HG03520 (cell line): ENCODE results near the gene ADISSP.

Experiments
- ATAC-seq: cut with Tn5 transposase; IDR thresholded peaks from one replicate; pipeline ENCODE4 v1.9.1; 2021; ENCODE audit warnings: mild to moderate bottlenecking, moderate library complexity; ENCODE audit not compliant: unreplicated experiment

Gene ADISSP

DNA sequence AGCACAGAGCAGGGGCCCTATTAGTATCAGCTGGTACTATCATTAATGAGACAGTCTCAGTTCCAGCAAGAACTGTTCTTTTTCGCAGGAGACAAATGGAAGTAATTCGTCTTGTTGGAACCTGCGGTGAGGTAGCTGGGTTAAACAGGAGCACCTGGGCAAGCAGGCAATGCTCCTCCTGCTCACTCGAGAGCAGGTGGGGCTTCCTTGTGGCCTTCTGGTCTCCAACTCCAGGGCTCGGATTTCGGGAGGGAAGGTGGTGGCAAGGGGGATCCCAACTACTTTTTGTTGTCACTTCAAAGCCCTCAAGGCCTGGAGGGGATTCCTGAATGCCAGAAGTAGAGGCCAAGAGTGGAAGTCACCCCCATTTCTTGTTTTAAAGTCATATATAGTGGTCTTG, 15.0 kb upstream of the ADISSP start:
- ATAC-seq, result no peak

DNA sequence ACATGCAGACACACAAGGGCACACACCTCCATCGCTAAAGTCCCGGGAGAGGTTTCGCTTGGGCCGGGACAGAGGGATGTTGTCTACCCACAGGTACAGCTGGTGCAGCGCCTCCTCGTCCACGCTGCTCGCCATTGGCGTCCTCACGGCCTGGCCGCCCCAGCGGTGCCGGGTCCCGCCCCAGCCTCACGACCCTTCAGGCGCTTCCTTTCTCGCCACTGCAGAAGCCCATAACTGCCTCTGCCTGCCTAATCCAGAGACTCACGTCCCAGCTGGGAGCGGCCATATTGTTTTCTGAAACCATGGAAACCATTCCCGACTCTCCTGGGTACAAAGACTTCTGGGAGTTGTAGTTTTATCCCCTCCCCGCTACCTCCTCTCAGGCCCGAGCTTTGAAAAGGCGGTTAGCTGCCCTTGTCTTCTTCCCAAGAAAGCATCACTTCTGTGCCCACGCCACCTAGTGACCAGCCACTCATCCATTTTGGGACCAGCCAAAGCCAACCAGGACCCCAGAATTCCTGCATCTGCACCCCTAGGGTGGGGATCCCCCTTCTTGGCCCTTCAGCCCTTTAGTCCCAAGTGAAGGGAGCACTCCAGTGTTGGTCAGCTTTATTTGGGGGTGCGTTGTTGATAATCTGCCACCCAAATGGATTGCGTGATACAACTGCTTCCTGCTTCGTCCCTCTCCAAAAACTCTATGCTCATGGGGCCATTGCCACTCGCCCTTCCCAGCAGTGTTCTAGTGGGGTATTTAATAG, 13.8 kb upstream of the ADISSP start, which contains the start of gene SPEF1:
SPEF1 (minus strand) TSS at position 296 of the 758 bp plus-strand sequence; CDS start at position 135, 161 bp downstream.
- peak; percentile 47 for ATAC-seq

DNA sequence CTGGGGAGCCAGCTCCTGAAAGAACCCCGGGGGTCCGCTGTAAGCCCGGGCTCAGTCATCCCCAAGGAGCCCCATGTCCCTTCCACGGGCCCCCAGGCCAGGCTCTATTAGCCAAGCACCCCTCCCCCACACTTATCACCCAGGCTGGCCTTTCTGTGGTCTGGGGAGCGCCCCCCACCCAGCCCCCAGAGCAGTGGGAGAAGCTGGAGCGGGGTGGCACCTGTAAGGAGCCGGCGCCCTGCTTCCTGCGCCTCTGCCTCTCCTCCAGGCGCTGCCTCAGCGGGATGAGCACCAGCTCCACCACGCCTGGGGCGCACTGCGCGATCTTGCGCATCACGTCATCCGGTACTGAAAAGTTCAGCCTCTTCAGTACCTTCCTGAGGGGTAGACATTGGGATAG, 11.4 kb upstream of the ADISSP start:
- ATAC-seq, result no peak

DNA sequence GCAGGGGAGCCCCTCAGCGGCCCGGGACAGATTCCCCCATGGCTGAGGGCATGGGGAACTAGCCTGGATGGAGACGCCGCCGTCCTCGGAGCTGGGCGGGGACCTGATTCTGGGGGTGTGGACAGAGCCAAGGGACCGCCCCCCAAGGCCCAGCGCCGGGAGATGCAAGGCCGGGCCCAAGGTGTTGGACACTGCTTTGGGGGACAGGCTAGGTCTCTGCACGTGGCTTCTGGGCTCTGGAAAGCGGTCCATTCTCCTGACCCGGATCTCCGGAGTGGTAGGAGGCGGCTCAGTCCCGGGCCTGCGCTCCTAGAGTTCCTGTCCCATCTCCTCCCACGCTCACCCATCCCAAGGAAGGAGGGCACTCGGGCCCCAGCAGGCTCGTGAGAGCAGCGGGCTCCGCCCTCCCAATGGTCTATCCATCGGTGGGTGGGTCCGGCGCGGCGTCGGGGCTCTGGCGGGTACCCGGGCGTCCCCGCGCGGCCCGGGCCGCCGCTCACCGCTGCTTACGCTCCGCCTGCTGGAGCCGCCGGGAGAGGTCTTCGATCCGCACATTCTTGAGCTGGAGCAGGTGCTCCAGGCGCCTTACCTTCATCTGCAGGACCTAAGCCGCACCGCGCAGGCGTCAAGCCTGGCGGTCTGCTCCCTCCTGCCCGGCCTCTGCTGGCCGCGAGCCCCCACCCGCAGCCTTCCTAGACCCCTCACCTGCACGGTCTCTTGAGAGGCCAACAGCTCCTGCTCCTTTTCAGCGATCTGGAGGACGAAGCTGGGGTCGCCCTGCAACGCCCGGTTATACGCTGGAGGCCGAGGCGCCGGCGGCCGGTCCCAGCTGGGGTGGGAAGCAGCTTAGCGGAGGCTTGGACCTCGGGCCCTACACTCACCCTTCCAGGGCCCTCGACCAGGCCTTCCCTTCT, 10.4 kb upstream of the ADISSP start:
- no peak for ATAC-seq

DNA sequence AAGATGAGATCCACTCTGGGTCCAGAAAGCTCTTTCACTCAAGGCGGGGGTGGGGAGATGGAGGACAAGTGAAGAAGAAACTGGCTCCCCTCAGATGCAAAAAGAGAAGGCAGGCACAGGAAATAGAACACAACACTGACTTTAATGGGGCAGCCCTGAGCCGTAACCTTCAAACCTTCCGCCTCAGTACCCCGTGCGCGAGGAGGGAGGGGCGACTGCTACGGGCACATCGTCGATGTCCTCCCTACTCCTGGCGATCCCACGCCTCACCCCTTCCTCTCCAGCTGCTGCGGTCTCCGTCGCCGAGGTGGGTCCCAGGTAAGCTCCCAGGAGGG, 9.8 kb upstream of the ADISSP start:
- ATAC-seq, result no peak

DNA sequence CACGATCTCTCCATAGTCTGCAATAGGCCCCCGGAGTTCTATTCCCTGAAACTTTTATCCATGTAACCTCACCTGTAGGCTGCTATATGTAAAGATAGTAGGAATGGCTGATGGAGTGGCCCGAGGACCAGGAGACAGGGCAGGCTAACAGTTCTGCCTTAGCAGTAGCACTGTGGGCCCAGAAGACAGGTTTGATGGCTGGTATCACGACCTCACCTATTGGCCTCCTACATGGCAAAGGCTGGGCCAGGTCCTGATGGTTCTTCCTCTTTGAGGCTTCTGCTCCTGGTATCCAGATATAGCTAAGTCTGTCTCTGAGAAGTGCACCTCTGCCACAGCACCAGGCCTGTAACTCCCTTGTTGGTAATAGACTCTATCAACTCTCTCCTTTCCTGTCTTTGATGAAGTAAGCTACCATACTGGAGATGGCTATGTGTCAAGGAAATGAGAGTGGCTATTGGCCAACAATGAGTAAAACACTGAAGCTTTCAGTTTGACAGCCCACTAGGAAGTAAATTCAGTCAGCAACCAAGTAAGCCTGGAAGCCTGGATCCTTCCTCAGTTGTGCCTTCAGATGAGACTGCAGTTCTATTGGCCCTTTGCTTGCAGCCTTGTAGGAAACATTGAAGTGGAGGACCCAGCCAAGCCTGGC, 8.0 kb upstream of the ADISSP start:
- no peak for ATAC-seq

DNA sequence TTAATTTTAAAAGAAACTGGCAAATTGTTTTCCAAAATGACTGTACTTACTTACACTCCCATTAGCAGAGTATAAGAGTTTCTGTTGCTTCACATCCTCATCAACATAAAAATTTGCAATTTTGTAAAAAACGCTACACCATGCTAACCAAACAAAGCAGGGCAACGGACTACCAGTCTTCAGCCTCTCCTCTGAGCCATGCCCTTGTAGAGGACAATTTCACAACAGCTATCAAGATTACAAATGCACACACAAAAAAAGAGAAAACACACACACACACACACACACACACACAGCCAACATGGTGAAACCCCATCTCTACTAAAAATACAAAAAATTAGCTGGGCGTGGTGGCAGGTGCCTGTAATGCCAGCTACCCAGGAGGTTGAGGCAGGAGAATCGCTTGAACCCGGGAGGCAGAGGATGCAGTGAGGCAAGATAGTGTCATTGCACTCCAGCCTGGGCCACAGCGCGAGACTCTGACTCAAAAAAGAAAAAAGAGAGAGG, 4.1 kb upstream of the ADISSP start:
- no peak for ATAC-seq

DNA sequence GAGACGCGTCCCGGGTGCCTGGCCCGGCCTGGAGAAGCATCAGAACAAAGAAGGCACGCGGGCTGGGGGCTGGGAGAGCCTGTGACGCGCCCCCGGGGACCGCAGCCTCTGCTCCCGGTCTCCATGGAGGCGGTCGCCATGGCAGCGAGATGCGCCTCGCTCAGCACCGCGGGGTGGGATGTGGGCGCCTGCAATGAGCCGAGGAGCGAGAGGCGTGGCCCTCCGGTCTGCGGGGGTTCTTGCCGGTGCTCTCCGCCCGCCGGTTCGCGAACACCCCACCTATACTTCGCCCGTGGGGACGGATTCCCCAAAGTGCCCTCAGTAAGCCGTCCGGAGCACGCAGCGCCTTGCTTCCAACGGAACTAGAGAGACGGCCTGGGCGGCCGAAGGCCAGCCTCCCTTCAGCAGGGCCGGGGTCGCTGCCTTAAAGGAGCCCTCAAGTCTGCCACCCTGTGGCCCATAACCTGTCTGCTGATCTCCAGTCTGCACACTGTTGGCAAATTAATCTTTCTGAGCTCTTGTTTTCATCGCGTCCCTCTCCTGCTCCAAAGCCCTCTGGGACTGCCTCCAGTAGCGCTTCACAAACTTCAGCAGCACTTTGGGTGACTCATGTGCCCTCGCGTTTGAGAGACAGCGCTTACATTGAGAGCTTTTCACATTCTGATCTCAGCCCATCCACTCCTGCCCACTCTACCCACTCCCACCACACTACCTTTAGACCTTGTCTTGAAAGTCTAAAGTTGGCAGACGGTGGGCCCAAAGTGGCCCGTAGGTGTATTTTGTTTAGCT, 983 bp upstream of the ADISSP start:
- peak; percentile 32 for ATAC-seq

DNA sequence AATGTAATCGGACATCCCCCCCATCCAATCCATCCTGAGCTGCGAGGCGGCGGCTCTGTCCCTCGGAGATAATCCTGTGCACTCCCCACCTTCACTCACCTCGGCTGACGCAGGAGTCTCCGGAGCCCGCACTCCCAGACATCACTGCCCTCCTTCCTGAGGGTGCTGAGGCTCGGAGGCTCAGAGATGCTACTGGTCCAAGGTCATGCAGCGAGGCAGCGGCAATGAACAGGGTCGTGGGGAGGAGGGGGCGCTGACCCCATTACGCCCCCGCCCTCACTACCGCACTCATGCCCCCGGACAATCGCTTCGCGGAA, 485 bp downstream of the ADISSP start:
- no peak for ATAC-seq

DNA sequence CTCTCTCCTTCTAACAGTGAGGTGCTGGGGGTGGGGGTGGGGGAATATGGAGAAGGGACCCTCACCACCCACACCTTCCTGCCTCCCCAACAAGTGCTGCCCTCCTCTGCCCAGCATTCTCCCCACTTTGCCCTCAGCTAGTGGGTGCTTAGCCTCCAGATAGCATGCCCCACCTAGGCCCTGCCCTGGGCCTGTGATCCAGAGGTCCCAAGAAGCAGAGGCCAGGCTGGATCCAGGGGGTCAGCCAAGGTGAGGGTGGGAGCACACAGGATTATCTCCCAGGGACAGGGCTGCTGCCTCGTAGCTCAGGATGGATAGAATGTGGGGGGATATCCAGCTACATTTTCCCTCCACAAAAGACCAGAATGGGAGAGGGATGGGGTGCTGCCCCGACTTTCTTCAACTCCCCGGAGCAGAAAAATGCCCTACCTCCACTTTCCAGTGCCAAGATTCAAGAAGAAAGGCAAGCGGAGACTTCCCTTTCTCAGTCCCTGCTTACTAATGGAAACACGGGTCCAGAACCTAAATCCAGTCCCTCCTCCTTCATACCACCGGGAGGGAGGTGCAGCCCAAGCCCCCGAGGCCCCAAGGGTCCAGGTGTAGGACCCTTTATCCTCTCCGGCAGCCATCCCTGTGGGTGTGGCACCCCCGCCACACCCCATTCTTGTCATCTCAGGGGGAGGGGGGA, 987 bp downstream of the ADISSP start:
- no peak for ATAC-seq

DNA sequence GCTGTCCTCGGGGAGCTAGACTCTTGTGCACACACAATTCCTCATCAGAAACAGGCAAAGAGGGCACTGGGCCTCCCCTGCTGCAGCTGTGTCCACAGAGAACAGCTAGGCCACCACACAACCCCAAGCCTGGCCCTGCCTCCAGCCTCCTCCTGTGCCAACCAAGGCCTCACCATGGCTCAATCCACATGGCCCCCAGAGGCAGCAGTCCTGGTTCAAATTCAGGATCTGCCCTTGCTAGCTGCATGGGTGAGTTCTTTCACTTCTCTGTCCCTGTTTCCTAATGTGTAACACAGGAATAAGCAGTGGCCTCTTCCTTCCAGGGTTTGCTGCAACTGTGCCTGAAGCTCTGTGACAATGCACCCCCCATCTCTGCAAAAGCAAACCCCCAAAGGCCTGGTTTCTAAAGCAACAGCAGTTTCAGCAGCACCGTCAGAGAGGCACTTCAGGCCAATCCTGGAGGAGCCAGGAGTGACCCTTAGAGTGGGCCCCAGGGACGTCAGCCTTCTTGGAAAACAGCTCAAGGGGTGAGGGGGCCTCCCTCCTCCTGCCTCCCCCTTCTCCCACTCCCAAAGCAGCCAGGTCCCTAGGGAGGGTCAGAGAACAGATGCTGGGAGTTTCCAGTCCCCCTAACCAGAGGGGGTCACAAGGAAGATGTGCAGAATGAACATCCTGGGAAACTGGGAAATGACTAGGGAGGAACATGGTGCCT, 2.2 kb downstream of the ADISSP start:
- no peak for ATAC-seq

DNA sequence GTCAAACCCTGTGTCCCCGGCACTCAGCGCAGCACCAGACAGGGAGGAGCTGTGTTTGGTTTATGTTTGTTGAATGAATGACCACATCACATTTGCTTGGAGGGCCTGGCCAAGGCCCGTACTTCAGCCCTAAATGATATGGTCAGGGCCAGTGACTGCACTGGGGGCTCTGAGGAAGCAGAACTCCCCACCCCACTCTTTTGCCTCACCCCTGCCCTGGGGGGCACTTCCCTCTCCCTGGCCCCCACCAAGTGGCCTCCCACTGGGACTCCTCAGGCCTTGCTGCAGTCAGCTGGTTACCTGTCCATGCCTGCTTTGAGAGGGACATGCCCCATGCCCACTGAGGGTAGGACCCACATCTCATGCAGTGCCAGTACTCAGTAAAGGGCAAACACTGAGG, 2.9 kb downstream of the ADISSP start:
- ATAC-seq, result no peak

DNA sequence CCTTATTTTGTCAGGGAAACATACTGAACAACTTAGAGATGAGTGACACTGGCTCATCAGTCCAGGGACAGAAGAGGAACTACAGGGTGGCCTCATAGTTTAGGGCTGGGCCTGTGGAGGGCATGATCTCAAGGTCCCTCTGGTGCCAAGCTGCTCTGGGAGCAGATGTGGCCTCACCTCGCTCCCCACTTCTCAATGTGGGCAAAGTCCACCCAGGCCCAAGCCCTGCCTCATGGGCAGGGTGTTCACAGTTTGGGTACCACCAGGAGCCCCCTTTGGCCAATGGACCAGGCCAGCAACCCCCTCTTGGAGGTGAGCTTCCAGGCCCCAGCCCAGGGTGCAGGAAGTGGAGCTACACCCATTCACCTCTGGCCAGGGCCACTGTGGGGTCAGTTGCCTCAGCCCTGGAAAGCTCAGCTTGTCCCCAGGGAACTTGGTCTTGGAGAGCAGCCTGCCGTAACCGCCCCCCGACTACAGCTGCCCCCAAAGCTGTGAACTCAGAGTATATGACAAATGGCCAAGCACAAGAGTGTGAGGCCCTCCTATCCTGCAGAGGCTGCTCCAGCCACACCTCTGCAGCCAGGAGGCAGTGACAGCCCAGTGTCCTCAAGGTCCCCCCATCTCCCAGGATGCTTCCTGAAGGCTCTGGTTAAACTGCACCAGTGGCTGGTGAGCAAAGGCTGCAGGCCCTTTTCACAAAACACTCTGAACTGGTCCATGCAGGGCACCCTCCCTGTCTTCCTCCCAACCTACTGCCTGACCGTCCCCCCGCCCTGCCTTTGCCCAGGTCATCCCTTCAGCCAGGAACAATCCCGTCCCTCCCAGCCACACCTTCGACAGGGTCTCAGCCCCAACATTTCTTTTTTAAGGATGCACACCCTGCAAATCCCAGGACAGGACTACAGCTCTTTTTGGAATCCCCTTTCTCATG, 3.6 kb downstream of the ADISSP start:
- no peak for ATAC-seq

DNA sequence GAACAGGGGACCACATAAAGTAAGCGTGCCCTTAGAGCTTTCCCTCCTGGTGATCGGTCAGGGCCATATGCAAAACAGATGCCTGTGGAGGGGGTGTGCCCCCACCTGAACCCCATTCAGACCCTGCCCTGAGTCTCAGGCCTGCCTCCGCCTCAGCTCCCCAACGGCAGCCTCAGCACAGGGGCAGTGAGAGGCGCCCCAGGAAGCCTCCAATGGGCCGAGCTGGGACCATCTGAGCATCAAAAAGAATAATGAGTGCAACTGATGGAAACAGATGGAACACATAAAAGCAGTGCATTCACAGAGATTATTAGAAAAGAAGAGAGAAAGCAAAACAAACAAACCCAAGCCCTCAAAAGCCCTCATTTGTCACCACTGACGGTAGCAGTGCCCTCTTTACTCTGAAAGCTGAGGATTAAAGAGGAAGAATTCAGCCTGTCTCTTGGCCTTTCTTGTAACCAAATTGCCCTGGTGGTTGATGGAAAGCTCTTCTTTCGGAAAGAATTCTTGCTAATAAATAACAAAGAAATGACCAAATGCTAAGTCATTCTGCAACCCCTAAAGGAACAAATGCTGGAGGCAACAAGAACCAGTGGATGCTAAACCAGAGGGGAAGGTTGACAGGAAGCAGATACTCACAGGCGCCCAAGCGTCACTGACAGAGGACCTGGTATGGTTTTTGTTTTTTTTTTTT, 6.8 kb downstream of the ADISSP start:
- ATAC-seq, result no peak

DNA sequence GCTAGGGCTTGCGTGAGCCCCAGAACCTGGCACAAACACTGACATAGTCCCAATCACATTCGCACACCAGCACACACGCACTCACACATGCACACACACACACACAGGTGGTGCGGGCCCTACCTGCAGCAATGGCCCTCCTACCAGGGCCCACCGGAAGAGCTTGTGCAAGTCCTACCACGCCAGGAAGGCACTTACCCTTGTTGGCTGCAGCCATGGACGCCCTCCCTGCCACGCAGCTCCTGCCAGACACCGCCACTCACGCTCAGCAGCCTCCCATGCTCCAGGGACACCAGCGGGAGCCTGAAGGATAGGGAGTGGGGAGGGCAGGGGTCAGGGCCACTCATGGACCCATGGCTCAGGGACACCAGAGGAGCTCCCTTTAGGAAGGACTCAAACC, 7.7 kb downstream of the ADISSP start:
- ATAC-seq, result no peak

DNA sequence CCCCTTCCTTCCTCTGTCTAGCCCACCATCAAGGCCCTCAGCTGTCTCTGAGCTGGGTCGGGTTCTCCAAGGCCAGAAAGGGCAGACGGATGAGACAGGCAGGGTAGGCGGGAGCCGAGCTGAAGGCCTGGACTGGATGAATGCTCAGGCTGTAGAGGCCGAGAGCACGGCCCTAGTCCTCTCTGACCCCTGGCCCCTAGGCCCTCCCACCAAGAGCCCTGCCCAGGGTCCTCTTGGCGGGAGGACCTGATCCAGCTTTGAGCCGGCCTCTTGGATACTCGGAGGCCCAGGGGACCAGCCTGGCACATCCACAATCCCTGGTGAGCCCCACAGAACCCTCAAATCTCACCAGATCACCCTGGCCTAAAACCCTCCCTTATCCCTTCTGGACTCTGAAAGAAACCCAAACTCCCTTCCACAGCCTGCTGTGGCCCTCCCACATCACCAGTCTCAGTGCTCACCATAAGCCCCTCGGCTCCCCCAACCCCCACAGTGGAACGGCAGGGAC, 8.2 kb downstream of the ADISSP start:
- ATAC-seq, result no peak

DNA sequence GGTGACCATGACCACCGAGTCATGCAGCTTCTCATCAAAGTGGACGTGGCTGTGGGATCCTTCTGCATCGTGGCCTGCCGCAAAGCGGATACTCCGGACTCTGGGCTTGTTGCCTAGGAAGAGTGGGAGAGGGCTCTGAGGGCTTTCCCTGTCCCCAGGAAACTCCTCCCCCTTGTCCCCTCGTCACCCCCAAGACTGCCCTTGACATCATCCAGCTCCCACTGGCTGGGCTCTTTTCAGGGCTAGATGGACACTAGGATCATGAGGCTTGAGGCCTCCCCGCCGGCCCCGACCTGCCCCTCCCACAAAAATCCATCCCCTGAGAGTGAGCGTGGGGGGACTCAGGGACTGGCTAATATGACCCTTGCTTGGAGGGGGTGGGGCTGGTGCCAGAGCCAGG, 9.0 kb downstream of the ADISSP start:
- no peak for ATAC-seq

DNA sequence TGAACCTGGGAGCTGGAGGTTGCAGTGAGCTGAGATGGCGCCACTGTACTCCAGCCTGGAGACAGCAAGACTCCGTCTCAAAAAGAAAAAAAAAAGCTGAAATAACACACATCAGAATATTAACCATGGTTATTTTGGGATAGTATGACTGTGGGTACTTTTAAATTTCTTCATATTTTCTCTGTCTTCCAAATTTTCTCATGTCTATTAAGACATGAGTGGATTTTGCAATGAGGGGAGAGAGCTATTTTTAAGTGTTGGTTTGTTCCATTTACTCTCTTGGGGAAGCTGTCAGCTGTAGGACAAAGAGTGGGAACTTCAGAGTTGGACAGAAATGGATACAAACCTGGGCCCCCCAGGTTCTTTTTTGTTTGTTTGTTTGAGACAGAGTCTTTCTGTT, 10.3 kb downstream of the ADISSP start:
- no peak for ATAC-seq
